DOHH2 (cell line): ENCODE results near the gene SLC5A12.
A peak's percentile ranks its signal among the peaks of the same experiment; 100 is the strongest.
"Not testable (repeated sequence)": the region's sequence is repeated elsewhere in the genome, so short reads cannot be mapped to it uniquely, and the experiment has no call there.

Experiments
- H3F3A ChIP-seq: fragments of 200-600 bp; sonication (generic), shearing (Covaris generic); 2 replicates; pipeline ENCODE4 v1.6.0; 2016; ENCODE audit warnings: antibody characterized with exemption, mild to moderate bottlenecking; ENCODE audit not compliant: control insufficient read depth, insufficient read depth
- H3K27ac ChIP-seq: fragments of 200-600 bp; sonication (generic); 2 replicates; pipeline ENCODE4 v1.5.1; 2014; ENCODE audit warnings: low read depth, mild to moderate bottlenecking, low read length, moderate library complexity
- H3K27me3 ChIP-seq: fragments of 200-600 bp; sonication (generic); 2 replicates; pipeline ENCODE4 v1.6.1; 2014; ENCODE audit warnings: mild to moderate bottlenecking, low read length, mixed read lengths; ENCODE audit not compliant: control insufficient read depth
- H3K36me3 ChIP-seq: fragments of 200-600 bp; sonication (generic); 2 replicates; pipeline ENCODE4 v1.6.1; 2014; ENCODE audit warnings: mild to moderate bottlenecking, low read length, moderate library complexity, mixed read lengths; ENCODE audit not compliant: control insufficient read depth
- H3K4me1 ChIP-seq: fragments of 200-600 bp; sonication (generic); 2 replicates; pipeline ENCODE4 v1.6.1; 2014; ENCODE audit warnings: mild to moderate bottlenecking, low read length, mixed read lengths; ENCODE audit not compliant: control insufficient read depth
- H3K4me2 ChIP-seq: fragments of 200-600 bp; sonication (generic); 2 replicates; pipeline ENCODE4 v1.6.0; 2014; ENCODE audit warnings: mild to moderate bottlenecking, low read length, moderate library complexity
- H3K4me3 ChIP-seq: fragments of 200-600 bp; sonication (generic); 2 replicates; pipeline ENCODE4 v1.5.1; 2014; ENCODE audit warnings: mild to moderate bottlenecking, low read length, mixed read lengths
- H3K79me2 ChIP-seq: fragments of 200-600 bp; sonication (generic); 2 replicates; pipeline ENCODE4 v1.6.1; 2014; ENCODE audit warnings: mild to moderate bottlenecking, low read length, mixed read lengths; ENCODE audit not compliant: control insufficient read depth
- H3K9me2 ChIP-seq: fragments of 200-600 bp; sonication (generic); replicated peaks from 2 replicates; pipeline ENCODE4 v1.6.1; 2014; ENCODE audit warnings: mild to moderate bottlenecking, low read length, mixed read lengths; ENCODE audit not compliant: control insufficient read depth
- H3K9me3 ChIP-seq: fragments of 200-600 bp; sonication (generic); 2 replicates; pipeline ENCODE4 v1.6.1; 2014; ENCODE audit warnings: antibody characterized with exemption, low read length, mixed read lengths; ENCODE audit not compliant: control insufficient read depth, insufficient read depth
- H4K20me1 ChIP-seq: fragments of 200-600 bp; sonication (generic); 2 replicates; pipeline ENCODE4 v1.6.0; 2014; ENCODE audit warnings: low read depth, mild to moderate bottlenecking, antibody characterized with exemption, low read length, moderate library complexity; ENCODE audit not compliant: control insufficient read depth, insufficient read depth
- CTCF ChIP-seq: fragments of 200-600 bp; sonication (generic); IDR thresholded peaks from one replicate; pipeline ENCODE4 v1.5.1; 2014; ENCODE audit warnings: antibody characterized with exemption, mild to moderate bottlenecking, low read depth, low read length; ENCODE audit not compliant: poor library complexity, severe bottlenecking
- EZH2phosphoT487 ChIP-seq: fragments of 200-600 bp; sonication (generic); IDR thresholded peaks from 2 replicates; pipeline ENCODE4 v1.6.1; 2017; ENCODE audit warnings: borderline replicate concordance, mild to moderate bottlenecking, antibody characterized with exemption, low read length, moderate library complexity, mixed read lengths

The SLC5A12 gene

GRCh38 chr11:26649884-26650283 lies 72.0 kb downstream of the SLC5A12 start:
- Histone ChIP-seq H3K4me1 (no peaks in the 10 kb centered on the region), H3K4me3 (no peak overlapping the region), H4K20me1 (no peaks in the 10 kb centered on the region), H3K79me2 (no peaks in the 10 kb centered on the region), H3K4me2 (no peak overlapping the region), H3K36me3 (no peaks in the 10 kb centered on the region), H3F3A (no peaks in the 10 kb centered on the region), H3K27ac (no peak overlapping the region), H3K9me3 (no peaks in the 10 kb centered on the region), H3K9me2 (no peaks in the 10 kb centered on the region), H3K27me3 (0 out of 2 replicates have a peak, but pooled peaks cover 3% of the 10 kb centered on the region)
- peak; percentile 78 for TF ChIP-seq CTCF
- no peak for TF ChIP-seq EZH2phosphoT487

- H3K9me3 ChIP-seq, H3K79me2 ChIP-seq, H4K20me1 ChIP-seq, H3F3A ChIP-seq, H3K4me1 ChIP-seq, H3K27ac ChIP-seq, H3K36me3 ChIP-seq, H3K4me2 ChIP-seq, H3K27me3 ChIP-seq, H3K9me2 ChIP-seq, H3K4me3 ChIP-seq: not testable (repeated sequence)
Measured at GRCh38 chr11:26643314-26643713, 78.5 kb downstream of the SLC5A12 start.

GRCh38 chr11:26632691-26633159 lies 89.1 kb downstream of the SLC5A12 start:
- no peaks in the 10 kb centered on the region for H3K27me3 ChIP-seq
- H3K4me3 ChIP-seq = no peak overlapping the region
- no peaks in the 10 kb centered on the region for H3K9me2 ChIP-seq
- H3K4me2 ChIP-seq = no peak overlapping the region
- no peak overlapping the region for H3K27ac ChIP-seq
- TF ChIP-seq EZH2phosphoT487 (no peak), CTCF (no peak)
- H3K9me3 ChIP-seq = no peaks in the 10 kb centered on the region
- no peaks in the 10 kb centered on the region for H3K36me3 ChIP-seq
- H4K20me1 ChIP-seq = no peaks in the 10 kb centered on the region
- H3K79me2 ChIP-seq = no peaks in the 10 kb centered on the region
- H3F3A ChIP-seq = no peaks in the 10 kb centered on the region
- no peaks in the 10 kb centered on the region for H3K4me1 ChIP-seq

GRCh38 chr11:26626346-26626745 lies 95.5 kb downstream of the SLC5A12 start:
- Histone ChIP-seq H3K4me1 (no peaks in the 10 kb centered on the region), H3K9me2 (no peaks in the 10 kb centered on the region), H3K4me3 (no peak overlapping the region), H3K36me3 (no peaks in the 10 kb centered on the region), H3K27ac (no peak overlapping the region), H3F3A (no peaks in the 10 kb centered on the region), H3K4me2 (no peak overlapping the region), H3K9me3 (no peaks in the 10 kb centered on the region), H4K20me1 (no peaks in the 10 kb centered on the region), H3K79me2 (no peaks in the 10 kb centered on the region), H3K27me3 (no peaks in the 10 kb centered on the region)
- no peak for TF ChIP-seq EZH2phosphoT487
- TF ChIP-seq CTCF = no peak
